ENCODE measurements around the gene ABHD15.

GRCh38 chr17:29615048-29615385 is 48.2 kb upstream of the ABHD15 start:
- TF ChIP-seq POLR2A (IDR thresholded peaks at IDR 0.05) = no peak
- no peak for TF ChIP-seq CTCF (IDR thresholded peaks at IDR 0.05)
